HG03039 (cell line): ENCODE results near the gene CHERP.

Experiments used
- ATAC-seq: cut with Tn5 transposase; IDR thresholded peaks from one replicate; pipeline ENCODE4 v1.9.1; 2021; ENCODE audit warnings: mild to moderate bottlenecking, moderate library complexity; ENCODE audit not compliant: unreplicated experiment

CHERP gene, protein sequence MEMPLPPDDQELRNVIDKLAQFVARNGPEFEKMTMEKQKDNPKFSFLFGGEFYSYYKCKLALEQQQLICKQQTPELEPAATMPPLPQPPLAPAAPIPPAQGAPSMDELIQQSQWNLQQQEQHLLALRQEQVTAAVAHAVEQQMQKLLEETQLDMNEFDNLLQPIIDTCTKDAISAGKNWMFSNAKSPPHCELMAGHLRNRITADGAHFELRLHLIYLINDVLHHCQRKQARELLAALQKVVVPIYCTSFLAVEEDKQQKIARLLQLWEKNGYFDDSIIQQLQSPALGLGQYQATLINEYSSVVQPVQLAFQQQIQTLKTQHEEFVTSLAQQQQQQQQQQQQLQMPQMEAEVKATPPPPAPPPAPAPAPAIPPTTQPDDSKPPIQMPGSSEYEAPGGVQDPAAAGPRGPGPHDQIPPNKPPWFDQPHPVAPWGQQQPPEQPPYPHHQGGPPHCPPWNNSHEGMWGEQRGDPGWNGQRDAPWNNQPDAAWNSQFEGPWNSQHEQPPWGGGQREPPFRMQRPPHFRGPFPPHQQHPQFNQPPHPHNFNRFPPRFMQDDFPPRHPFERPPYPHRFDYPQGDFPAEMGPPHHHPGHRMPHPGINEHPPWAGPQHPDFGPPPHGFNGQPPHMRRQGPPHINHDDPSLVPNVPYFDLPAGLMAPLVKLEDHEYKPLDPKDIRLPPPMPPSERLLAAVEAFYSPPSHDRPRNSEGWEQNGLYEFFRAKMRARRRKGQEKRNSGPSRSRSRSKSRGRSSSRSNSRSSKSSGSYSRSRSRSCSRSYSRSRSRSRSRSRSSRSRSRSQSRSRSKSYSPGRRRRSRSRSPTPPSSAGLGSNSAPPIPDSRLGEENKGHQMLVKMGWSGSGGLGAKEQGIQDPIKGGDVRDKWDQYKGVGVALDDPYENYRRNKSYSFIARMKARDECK

DNA sequence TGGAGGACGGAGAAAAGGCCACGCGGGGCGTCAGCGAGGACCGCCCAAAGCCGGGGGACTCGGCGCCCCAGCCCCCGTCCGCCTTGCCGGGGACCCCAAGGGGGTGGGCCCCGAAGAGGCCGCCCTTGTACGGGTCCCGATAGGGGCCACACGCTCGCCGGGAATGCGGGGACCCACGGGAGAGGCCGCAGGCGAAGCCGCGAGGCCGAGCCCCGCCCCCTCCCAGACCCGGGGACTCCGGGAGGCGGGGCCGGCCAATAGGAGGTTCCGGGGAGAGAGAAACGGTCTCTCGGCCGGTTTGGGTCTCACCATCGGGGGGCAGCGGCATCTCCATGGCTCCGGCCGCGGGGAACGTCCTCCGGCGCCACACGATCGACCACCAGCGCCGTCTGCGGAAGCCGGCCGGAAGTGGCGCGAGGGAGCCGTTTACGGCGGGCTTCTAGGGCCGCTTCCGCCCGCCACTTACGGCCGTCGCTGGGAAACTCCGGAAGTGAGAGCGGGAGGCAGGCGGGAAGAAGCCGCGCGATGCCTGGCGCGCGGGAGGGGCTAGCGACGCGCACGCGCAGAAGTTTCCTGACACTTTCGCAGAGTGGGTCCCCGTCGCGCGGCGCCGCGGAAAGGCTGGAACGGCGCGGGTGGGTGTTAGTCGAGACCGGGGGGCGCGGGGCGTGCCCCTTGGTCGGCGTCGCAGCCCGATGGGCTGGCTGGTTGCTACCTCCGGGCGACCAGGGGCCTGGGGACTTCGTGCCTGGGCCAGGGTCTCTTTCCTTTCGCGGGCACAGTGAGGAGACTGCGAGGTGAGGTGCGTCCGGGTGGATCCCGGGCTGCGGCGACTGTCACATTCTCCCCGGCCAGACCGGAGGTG lies at the start of gene CHERP:
CHERP (minus strand) TSS at position 393 of the 865 bp plus-strand sequence; CDS start at position 334, 59 bp downstream.
- peak; percentile 82 for ATAC-seq

DNA sequence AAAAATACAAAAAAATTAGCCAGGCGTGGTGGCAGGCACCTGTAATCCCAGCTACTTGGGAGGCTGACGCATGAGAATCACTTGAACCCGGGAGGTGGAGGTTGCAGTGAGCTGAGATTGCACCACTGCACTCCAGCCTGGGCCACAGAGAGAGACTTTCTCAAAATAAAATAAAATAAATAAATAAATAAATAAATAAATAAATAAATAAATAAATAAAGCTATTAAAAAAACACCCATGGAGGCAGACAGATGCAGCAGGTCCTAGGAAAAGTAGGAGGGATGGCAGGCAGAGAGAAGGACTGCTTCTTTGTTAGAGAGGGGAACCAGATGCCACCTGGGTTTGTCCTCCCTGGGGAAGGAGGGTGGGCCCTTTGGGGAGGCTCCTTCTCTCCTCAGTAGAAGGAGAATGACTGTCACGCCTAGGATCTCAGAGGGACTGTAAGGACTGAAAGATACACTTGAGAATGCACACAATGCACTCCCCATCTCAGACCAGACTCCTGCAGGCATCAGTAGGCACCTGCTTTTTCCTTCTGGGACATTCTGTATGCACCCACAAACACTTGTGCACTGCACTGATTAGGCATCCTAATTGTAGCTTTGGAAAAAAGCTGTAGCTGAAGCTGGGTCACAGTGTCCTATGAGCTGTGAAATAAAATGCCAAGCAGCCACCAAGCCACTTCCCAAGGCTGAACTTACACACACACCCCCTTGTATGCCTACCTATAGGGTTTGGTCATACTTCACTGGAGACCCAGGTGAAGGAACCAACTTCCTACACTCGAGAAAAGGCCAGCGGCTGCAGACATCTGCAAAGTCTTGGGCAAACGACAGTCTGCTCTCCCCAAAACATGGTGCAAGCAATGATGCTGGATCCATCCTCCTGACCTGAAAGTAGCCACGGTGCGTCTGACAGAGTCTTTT lies 48.9 kb upstream of the CHERP start:
- ATAC-seq, result no peak

DNA sequence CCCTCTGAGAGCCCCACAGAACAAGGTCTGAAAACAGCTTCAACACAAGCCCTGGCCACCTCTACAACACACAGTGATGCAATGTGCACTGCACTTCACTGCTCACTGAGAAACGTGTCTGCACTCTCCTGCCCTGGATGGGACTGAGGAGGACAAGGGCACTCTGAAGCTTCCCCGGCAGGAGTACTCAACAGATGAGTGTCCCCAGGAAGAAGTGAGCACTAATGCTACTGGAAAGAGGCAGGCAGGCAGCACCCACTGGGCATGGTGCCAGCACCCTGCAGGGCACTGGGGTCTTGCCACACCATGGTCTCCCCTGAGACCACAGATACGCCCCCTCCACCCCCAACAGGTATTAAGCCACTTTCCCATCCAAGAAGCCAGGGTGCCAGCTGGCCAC lies 47.7 kb upstream of the CHERP start:
- ATAC-seq, result no peak

DNA sequence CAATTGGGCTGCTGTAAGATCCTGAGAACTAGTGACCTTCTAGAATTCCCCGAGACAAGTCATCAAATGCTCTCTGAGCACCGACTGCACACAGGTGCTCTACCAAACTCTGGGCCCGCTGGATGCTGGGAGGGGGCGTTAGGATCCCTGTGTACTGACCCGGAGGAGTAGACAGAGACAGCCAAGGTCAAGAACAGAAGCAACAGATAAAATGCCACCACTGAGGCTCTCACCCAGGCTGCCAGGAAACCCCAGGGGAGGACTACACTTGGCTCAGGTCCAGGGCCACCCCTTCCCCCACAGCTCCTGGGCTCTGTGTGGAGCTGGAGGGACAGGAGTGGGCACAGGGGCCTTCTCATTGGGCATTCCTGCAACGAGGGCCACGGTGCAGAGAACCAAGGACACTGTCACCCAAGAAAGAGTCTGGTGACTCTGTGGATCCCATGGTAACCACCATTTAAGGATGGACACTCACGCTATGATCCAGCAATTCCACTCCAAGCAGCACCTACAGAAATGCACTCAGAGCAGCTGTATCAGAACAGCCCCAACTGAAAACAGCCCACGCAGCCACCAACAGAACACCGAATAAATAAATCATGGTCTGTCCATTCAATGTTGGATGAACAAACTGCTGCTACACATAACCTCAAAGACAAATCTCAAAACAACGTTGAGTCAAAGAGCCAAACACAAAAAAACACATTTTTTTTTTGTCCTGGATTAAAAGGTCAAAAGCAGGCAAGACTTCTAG lies 46.8 kb upstream of the CHERP start:
- ATAC-seq, result no peak

DNA sequence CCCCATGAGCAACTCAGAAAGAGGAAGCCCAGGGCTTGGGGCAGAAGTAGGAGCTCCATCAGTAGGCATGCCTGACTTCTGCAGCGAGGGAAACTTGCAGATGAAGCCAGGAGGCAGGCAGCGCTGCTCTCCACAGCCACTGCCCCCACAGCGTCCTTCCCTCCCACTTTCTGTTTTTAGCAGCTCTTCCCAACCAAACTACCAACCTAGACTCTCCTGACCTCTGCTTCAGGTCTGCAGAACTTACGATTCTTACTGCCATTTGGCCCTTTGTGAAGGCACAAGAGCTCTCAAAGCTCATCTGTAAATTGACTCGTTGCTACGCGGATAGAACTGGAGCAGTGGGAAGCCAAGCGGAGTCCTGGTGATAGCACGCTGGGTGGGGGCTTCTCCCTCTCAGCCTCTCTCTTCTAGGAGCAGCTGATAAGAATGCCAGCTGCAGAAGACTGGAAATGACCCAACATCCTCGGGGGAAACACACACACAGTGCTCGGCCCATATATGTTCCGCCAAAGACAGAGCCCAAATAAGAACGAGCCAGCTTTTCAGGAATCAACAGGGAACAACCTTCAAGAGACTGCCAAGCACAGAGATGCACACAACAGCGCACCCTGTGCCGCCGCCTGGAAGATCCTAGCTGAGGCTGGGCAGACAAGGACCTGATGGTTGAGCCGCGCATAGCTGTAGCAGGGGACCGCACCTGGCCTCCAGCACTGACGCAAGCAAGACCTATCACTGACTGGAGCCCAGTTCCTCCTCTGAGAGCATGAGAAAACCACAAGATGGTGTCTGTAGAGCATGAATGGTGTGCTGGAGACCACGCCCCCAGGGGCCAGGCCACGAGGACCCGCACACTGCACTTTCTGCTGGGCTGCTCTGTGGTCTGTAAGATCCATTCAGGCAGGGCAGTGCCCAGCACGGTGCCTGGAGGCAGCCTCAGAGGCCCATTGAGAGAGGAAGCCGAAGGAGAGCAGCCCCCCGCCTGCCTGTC lies 45.9 kb upstream of the CHERP start:
- ATAC-seq, result peak; percentile 35

DNA sequence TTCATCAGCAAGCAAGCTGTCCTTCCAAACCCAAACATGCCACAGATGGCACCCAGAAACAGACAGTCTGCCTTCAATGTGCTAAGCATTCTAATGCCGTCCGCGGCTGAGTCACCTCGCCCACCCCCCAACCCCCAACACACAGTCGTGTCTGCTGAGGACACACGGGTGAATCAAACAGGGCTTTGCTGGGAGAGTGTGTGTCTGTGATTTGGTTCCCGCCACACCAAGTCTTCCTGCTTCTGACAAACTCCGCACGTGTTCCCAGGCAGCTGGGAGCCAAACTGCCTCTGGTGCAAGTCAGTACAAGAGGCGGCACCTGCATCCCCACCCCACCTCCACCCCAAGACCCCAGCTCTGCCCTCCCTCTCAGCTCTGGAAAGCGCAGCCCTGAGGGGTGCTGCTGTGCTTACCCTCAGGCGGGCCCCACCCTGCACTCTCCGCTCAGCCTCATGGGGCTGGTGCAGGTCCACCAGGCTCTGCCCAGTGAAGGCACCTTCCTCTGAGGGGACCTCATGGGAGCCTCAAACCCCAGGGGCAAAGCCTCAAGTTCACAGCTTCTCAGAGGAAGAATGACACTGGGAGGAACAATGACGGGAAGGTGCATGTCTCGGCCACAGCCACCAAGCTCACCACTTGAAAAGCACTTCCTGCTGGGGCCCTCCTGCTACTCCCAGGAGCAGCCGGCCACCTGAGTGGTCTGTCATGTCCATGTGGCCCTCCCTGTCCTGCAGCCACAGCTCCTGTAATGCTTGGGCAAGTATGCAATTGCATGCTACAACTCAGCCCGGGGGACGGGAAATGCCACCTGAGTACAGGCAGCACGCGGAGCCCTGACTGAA lies 45.0 kb upstream of the CHERP start:
- ATAC-seq, result no peak

DNA sequence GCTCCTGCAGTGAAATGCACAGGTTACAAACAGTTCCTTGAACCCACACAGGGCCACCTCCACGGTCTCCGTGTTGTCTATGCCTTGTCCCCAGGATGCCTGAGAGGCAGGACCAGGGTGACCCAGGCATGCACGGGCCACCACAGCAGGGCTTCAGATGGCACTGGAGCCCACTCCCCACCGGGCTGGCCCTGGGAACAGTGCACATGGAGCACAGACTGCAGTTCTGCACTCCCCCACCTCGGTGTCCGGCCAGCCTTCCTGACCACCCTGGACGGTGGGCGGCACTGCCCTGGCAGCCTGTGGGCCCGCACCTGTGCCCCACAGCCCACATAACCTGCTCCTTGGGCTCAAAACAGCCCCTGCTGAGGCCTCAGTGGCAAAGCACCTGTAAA lies 44.2 kb upstream of the CHERP start:
- ATAC-seq, result no peak

DNA sequence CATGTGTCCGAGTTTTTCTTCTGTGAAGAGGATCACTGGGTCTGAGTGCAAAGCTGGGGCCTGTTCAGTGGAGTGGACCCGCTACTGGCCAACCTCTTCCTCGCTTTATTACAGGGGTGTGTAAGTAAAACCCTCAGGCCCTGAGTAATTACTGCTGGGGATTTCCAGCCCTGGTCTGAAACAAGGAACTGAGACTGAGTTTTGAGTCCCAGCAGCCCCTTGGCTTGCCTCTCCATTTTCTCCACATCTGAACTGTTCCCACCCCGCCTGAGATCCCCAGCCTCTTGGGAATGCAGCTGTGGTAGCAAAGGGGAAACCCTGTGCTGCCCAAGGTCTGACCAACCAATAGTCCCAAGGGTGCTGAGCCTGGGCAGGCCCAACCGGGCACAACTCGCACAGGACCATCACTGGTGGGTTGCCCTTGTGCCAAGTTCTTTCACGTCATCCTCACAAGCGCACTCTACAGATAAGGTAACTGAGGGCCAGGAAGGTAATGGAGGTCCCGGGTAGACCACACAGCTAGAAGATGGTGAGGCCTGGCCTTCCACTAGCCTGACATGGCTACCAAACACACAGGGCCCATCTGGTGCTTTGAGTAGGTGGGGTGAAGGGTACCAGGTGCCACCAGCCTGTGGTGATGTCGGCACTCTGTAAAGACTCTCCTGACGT lies 43.7 kb upstream of the CHERP start:
- peak; percentile 31 for ATAC-seq

DNA sequence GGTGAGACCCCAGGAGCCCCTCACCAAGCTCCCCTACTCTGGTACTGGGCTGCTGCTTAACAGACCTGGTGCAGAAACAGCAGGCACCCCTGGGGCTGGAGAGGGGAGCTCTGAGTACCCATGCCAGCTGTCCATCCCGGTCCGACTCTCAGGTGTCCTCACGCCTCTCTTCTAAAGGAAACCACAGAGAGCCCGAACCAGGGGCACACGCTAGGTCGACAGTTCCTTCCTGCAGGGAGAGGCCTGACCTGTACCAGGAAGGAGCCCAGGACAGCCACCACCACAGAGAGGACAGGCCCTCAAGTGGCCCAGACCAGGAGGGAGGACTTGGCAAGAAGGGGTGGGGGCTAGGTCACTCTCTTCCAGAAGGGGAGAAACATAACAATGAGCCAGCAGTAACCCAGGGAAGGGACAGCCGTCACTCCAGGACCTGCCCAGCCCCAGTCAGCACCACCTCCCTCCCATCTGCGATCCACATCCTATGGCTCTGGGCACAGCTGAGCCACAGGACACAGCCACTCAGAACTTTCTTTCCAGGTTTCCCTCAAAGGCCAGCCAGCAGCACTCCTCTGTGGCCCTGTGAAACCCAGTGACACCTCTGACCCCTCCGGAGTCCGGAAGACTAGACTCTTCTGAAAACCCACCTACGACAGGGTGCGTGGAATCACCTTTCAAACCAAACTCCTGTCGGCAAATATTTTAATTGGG lies 43.0 kb upstream of the CHERP start:
- ATAC-seq, result no peak

DNA sequence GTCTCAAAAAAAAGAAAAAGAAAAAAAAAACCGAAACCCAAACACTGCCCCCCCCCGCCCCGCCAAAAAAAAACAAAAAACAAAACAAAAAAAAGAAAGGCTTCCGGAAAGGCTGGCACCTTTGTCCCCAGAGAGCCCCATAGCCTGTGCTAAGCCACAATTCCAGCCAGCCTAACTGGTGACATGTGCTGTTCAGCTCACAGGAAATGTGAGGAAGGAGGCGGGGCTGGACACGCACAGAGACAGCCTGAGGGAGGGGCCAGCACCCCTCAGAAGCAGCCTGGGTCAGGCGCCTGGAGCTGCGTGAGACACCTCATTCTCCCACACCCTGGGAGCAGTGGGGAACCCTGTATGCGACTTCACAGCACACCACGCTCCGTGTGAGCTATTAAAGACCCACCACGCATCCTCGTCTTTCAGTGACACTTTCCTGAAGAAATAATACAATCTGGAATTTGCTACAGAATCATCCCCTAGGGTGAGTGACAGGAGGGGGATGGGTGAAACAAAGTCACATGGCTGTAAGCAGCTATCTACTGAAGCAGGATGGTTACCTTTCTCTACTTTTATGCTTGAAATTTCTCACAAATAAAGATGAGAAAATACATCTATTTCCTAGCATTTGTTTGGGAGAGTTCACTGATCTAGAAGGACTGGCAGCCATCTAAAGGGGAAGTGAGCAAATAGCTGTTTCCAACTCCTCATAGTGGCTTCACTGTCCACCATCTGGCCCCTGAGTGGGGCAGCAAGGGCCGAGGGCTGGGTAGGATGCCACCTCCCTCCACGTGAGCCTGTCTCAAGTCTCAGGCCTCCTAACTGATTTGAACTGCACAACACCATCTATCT lies 42.2 kb upstream of the CHERP start:
- ATAC-seq, result peak; percentile 36

DNA sequence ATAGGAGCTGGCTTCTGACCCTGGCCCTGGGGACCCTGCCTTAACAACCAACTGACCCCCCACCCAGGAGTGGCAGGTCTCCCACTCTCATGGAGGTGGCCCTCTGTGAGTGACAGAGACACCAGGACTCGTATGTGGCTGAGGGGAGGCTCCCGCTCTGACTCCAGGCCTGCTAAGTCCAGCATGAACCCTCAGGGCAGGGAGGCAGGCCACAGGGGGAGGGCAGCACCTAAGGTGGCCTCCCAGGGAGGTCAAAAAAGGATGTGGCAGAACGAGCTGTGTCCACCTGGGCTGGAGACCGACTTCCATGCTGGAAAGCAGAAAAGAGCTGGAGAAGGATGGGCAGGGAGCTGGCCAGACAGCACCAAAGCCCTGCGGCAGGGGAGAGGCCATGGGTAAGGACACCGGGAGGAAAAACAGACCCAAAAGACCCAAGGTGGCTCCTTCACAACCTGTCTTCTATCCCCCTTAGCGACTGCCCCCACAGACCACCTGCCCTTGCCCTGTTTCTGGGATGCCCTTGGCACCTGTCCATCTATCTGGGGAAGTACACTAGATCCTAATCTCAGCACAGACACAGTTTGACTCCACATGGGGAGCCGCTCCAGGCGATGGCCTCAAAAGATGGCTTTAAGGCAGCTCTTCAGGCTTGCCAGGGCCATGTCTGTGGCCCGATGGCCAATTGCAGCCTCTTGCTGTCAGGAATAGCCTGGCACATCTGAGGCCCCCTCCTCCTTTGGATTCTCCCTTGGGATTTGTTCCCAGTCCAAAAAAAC lies 40.4 kb upstream of the CHERP start:
- ATAC-seq, result no peak

DNA sequence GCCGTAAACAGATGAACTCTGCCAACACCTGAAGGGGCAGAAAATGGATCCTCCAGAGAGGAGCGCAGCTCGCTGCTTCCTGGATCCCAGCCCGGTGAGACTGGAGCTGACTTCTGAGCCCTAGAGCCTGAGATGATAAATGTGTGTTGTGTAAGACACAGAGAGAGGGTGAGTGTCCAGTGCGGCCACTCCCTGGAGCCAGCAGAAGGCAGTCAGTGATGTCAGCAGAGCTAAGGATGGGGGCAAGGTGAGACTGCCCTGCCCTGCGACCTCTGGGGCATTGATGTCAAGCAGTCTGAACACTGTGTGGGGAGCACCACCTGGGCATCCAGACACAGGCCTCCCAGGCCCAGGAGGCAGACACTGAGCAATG lies 39.7 kb upstream of the CHERP start:
- no peak for ATAC-seq

DNA sequence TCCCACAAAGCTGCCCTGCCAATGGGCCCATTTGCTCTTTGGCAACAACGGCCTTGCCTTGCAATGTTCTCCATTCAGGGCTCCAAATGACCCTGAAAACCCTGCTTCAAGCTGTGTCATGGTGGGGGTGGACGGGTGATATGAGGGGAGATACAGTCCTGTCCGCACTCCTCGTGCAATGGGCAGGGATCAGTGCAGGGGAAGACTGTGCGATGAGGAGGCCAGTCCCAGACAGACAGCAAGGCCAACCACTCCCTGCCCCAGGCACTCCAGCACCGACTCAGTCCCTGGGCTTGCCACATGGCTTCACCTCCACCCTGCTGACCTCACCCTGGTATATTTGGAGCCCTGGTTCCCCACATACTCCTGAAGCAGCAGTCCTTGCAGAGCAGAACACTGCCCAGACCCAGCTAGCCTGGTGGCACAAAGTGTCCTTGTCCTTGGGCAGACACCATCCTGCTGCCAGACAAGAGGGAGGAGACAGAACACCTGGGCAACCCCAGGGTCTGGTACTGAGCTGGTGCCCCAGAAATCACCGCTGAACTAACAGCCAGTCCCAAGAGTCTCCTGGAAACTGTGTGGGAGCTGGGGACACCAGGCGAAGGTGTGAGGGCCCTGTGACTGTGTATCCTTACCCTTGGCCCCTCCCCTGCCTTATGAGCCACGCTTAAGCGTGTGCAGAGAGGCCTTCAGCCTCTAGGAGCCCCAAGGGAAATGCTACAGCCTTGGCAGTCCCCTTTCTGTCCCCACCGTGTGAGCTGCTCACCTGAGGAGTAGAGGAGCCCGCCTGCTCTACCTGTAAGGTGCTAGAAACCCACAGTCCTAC lies 39.1 kb upstream of the CHERP start:
- ATAC-seq, result no peak
